Endodermal cell (in vitro differentiated cells): ENCODE results near the gene ABHD8. TPM values are rescaled to one million over a fixed set of nuclear protein-coding genes. Genes with fewer than 3 reads are reported as not detected.

Experiments used
- DNase-seq: peaks from one replicate; pipeline ENCODE4 v3.0.0-alpha.2; 2017
- H3K27ac ChIP-seq: 2 replicates; pipeline ENCODE4 v1.5.1; 2013; ENCODE audit warnings: mild to moderate bottlenecking, low read depth, low read length, moderate library complexity
- H3K27me3 ChIP-seq: 2 replicates; pipeline ENCODE4 v1.6.1; 2013; ENCODE audit warnings: mild to moderate bottlenecking, low read length, moderate library complexity; ENCODE audit not compliant: insufficient read depth, control insufficient read depth, poor library complexity, severe bottlenecking
- H3K36me3 ChIP-seq: 2 replicates; pipeline ENCODE4 v1.7.0; 2013; ENCODE audit warnings: mild to moderate bottlenecking, low read length, moderate library complexity; ENCODE audit not compliant: control insufficient read depth, insufficient read depth
- H3K4me1 ChIP-seq: one replicate; pipeline ENCODE4 v1.7.0; 2013; ENCODE audit warnings: low read length; ENCODE audit not compliant: control insufficient read depth, insufficient read depth
- H3K4me3 ChIP-seq: 2 replicates; pipeline ENCODE4 v1.5.1; 2013; ENCODE audit warnings: mild to moderate bottlenecking, low read length, moderate library complexity
- H3K9ac ChIP-seq: 2 replicates; pipeline ENCODE4 v1.6.1; 2013; ENCODE audit warnings: mild to moderate bottlenecking, low read length, moderate library complexity; ENCODE audit not compliant: poor library complexity, severe bottlenecking; ENCODE audit errors: extremely low read depth
- H3K9me3 ChIP-seq: 2 replicates; pipeline ENCODE4 v1.6.1; 2013; ENCODE audit warnings: mild to moderate bottlenecking, low read length, moderate library complexity; ENCODE audit not compliant: control insufficient read depth
- H3K27ac Mint-ChIP-seq: 2 replicates; pipeline ENCODE4 v1.8.0; 2020; ENCODE audit warnings: mixed read lengths
- H3K27me3 Mint-ChIP-seq: 2 replicates; pipeline ENCODE4 v1.8.0; 2021; ENCODE audit warnings: mild to moderate bottlenecking, mixed read lengths; ENCODE audit not compliant: insufficient read depth
- H3K36me3 Mint-ChIP-seq: 2 replicates; pipeline ENCODE4 v1.8.0; 2020; ENCODE audit warnings: low read depth, mixed read lengths
- H3K4me1 Mint-ChIP-seq: 2 replicates; pipeline ENCODE4 v1.8.0; 2020; ENCODE audit warnings: mixed read lengths
- H3K4me3 Mint-ChIP-seq: 2 replicates; pipeline ENCODE4 v1.8.0; 2020; ENCODE audit warnings: mild to moderate bottlenecking, moderate library complexity, mixed read lengths
- H3K9me3 Mint-ChIP-seq: 2 replicates; pipeline ENCODE4 v1.8.0; 2020; ENCODE audit warnings: mild to moderate bottlenecking, mixed read lengths
- WGBS, 2 experiments: methylation state at CpG; one replicate each; pipeline versions ENCODE4 v1.1.5 to v1.1.7; 2013; ENCODE audit warnings: missing lambda C conversion rate in 2 of 2, mixed read lengths in 1 of 2; ENCODE audit not compliant: insufficient coverage in 1 of 2, insufficient read length in 1 of 2; 5-methylcytosine and 5-hydroxymethylcytosine counted together
- total RNA-seq, 2 donors: library from RNA; stranded (reverse); fragmentation: NEBNext Ultra II Directional in 1 of 2; extraction: Animal tissue kit (Norgen Biotek cat#: 25700) in 1 of 2; gene quantifications; 2 replicates in 1 of 2; 3 replicates in 1 of 2; pipeline ENCODE4 v1.2.1, GENCODE V29; 2021
- TF ChIP-seq, protein P1 (sequence below): fragments of 200-600 bp; sonication (generic); conservative IDR thresholded peaks from 2 replicates; pipeline ENCODE4 v1.5.0; 2021; ENCODE audit warnings: antibody characterized with exemption, mild to moderate bottlenecking

The ABHD8 gene
- total RNA-seq, 2 donors from 2014 or later: 11.6 to 21.1 TPM

DNA sequence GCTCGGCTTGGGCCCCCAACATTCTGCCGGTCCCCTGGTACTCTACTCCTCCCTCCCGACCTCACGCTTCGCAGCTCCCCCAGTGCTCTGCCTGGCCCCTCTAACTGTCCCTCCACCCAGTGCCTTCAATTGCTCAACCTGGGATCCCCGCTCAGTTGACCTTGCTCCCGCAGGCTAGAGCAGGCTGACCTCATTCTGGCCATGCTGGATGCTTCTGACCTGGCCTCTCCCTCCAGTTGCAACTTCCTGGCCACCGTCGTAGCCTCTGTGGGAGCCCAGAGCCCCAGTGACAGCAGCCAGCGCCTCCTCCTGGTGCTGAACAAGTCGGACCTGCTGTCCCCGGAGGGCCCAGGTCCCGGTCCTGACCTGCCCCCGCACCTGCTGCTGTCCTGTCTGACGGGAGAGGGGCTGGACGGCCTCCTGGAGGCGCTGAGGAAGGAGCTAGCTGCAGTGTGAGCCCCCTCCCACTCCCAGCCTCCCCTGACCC lies 37.7 kb upstream of the ABHD8 start:
- H3K4me1 Mint-ChIP-seq: no peaks in the 10 kb centered on the region
- H3K27me3 ChIP-seq: no peaks in the 10 kb centered on the region
- TF ChIP-seq, protein P1, sequence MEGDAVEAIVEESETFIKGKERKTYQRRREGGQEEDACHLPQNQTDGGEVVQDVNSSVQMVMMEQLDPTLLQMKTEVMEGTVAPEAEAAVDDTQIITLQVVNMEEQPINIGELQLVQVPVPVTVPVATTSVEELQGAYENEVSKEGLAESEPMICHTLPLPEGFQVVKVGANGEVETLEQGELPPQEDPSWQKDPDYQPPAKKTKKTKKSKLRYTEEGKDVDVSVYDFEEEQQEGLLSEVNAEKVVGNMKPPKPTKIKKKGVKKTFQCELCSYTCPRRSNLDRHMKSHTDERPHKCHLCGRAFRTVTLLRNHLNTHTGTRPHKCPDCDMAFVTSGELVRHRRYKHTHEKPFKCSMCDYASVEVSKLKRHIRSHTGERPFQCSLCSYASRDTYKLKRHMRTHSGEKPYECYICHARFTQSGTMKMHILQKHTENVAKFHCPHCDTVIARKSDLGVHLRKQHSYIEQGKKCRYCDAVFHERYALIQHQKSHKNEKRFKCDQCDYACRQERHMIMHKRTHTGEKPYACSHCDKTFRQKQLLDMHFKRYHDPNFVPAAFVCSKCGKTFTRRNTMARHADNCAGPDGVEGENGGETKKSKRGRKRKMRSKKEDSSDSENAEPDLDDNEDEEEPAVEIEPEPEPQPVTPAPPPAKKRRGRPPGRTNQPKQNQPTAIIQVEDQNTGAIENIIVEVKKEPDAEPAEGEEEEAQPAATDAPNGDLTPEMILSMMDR: no peak
- H3K27ac ChIP-seq: no peak overlapping the region
- peaks cover 8% of the 10 kb centered on the region for H3K36me3 ChIP-seq
- H3K9me3 ChIP-seq: no peaks in the 10 kb centered on the region
- H3K4me3 ChIP-seq: no peak overlapping the region
- whole genome bisulfite sequencing, 2 experiments: 79 to 86% methylated on average over 10 to 17 of the region's 17 CpGs
- H3K9ac ChIP-seq: no peak overlapping the region
- peaks cover 1% of the 10 kb centered on the region for H3K27me3 Mint-ChIP-seq
- peaks cover 7% of the 10 kb centered on the region for H3K4me1 ChIP-seq
- peak; percentile 83 for DNase-seq
- no peak overlapping the region for H3K4me3 Mint-ChIP-seq
- H3K27ac Mint-ChIP-seq: no peak overlapping the region
- H3K9me3 Mint-ChIP-seq: no peaks in the 10 kb centered on the region
- H3K36me3 Mint-ChIP-seq: peaks cover 15% of the 10 kb centered on the region

DNA sequence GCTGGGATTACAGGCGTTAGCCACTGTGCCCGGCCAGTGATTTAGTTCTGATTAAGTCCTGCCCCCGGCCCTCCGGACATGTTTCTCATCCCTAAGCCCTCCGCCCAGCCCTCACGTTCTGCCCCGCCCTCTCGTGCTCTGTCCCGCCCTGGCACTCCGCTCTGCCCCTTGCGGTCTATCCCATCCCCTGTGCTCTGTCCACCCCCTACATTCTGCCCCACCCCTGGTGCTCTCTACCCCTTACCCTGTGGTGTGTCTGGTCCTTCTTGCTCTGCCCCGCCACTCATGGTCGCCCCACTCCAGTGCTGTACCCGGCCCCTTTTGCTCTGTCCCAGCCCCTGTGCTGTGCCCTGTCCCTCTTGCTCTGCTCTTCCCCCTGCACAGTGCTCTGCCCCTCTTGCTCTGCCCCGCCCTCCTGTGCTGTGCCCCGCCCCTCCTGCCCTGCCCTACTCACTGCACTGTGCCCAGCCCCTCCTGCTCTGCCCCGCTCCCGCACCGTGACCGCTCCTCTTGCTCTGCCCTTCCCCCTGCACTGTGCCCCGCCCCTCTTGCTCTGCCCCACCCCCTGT lies 37.2 kb upstream of the ABHD8 start:
- WGBS, 2 experiments: 67 to 70% methylated on average over 10 to 21 of the region's 21 CpGs
- Mint-ChIP-seq H3K27ac (no peak overlapping the region), H3K36me3 (peaks cover 15% of the 10 kb centered on the region), H3K27me3 (peaks cover 1% of the 10 kb centered on the region), H3K9me3 (no peaks in the 10 kb centered on the region), H3K4me3 (no peak overlapping the region), H3K4me1 (no peaks in the 10 kb centered on the region)
- peak; percentile 91 for DNase-seq
- TF ChIP-seq, protein P1: no peak
- Histone ChIP-seq H3K36me3 (peaks cover 8% of the 10 kb centered on the region), H3K4me3 (no peak overlapping the region), H3K9me3 (no peaks in the 10 kb centered on the region), H3K27me3 (no peaks in the 10 kb centered on the region), H3K27ac (no peak overlapping the region), H3K4me1 (peaks cover 7% of the 10 kb centered on the region), H3K9ac (no peak overlapping the region)

DNA sequence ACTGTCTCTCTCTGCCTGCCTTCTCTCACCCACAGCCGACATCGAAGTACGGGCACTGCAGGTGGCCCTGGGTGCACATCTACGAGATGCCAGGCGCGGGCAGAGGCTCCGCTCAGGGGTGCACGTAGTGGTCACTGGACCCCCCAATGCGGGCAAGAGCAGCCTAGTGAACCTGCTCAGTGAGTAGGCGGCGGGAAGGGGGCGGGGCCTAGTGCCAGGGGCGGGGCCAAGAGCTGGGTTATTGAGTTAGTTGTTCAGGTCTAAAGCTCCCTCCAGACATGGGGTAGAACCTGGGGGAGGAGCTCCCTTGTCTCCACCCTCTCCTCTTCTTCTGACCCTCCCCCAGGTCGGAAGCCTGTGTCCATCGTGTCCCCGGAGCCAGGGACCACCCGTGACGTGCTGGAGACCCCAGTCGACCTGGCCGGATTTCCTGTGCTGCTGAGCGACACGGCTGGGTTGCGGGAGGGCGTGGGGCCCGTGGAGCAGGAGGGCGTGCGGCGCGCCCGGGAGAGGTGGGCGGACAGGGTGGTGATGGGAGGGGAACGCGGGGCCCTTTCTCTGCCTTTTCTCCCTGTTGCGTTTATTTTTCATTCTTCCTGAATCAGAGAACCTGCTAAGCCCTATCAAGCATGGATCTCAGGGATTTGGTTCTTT lies 36.0 kb upstream of the ABHD8 start:
- 94 to 98% methylated on average over 15 to 32 of the region's 34 CpGs for WGBS, 2 experiments
- peak; percentile 92 for DNase-seq
- Mint-ChIP-seq H3K4me3 (peak overlapping the region; percentile 95), H3K27ac (no peak overlapping the region), H3K9me3 (no peaks in the 10 kb centered on the region), H3K4me1 (no peaks in the 10 kb centered on the region), H3K27me3 (peaks cover 1% of the 10 kb centered on the region), H3K36me3 (peaks cover 15% of the 10 kb centered on the region)
- H3K9ac ChIP-seq: no peak overlapping the region
- H3K9me3 ChIP-seq: no peaks in the 10 kb centered on the region
- peaks cover 7% of the 10 kb centered on the region for H3K4me1 ChIP-seq
- H3K27ac ChIP-seq: no peak overlapping the region
- no peaks in the 10 kb centered on the region for H3K27me3 ChIP-seq
- peaks cover 8% of the 10 kb centered on the region for H3K36me3 ChIP-seq
- no peak overlapping the region for H3K4me3 ChIP-seq
- TF ChIP-seq, protein P1: no peak
